GM12892 (cell line): Measurements from ENCODE around the gene FAM136A.

ENCODE experiments used
- DNase-seq: peaks from one replicate; pipeline ENCODE4 v3.0.0; 2011; ENCODE audit not compliant: insufficient read length
- FAIRE-seq: peaks from 2 replicates; lab custom pipeline; 2011; peaks lifted over from hg19 to GRCh38; lab: Jason Lieb, UNC
- POLR2A ChIP-seq: IDR thresholded peaks from 2 replicates; pipeline ENCODE4 v1.6.1; 2011; ENCODE audit warnings: low read depth, low read length, control low read depth
- POLR2AphosphoS5 ChIP-seq: IDR thresholded peaks from 2 replicates; pipeline ENCODE4 v1.6.1; 2011; ENCODE audit warnings: low read depth, low read length, control low read depth
- TAF1 ChIP-seq: IDR thresholded peaks from 2 replicates; pipeline ENCODE4 v1.6.1; 2011; ENCODE audit warnings: low read depth, mild to moderate bottlenecking, control low read depth, low read length, borderline replicate concordance

FAM136A gene

DNA sequence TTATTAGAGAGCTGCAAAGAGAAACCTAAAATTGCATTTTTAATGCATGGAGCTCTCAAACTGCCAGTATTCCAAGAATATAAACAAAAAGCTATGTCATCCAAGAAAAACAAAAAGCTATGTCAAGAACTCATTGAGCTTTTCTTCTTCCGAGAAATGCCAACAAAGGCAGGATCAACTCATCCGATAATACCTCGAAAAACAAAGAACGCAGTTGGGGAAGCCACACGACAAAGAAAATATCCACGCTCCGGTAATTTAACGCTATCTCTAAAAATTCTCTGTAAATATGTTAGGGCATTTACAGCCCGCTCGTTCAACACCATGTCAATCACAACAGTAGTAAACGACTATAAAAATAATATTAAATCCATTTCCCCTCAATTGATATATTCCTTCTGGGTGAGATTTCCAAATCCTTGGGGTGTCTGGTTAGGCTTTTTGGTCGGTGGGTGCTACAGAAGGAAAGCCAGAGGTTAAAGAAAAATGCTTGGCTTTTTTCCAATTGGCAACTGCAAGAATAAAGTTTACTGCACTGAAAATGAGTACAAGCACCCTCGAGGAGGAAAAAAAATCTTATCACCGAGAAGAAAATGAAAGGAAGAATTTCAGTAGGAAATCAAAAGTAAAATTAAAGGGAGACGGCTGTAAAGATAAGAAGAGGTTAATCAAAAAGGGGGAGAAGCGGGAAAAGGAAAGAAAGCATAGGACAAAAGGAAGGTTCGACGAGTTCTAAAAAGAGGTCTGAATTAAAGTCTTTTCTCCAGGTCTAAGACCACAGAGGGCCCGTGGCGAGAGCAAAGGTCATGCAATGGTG, 54.3 kb downstream of the FAM136A start:
- FAIRE-seq (no peak), DNase-seq (no peak)
- TF ChIP-seq POLR2A (no peak), TAF1 (no peak), POLR2AphosphoS5 (no peak)
